ENCODE results near the gene KIF26B. TPM values are rescaled to one million over a fixed set of nuclear protein-coding genes. Genes with fewer than 3 reads are reported as not detected.

Gene KIF26B
- total RNA-seq, 2 experiments from 2014 or later: not detected

DNA sequence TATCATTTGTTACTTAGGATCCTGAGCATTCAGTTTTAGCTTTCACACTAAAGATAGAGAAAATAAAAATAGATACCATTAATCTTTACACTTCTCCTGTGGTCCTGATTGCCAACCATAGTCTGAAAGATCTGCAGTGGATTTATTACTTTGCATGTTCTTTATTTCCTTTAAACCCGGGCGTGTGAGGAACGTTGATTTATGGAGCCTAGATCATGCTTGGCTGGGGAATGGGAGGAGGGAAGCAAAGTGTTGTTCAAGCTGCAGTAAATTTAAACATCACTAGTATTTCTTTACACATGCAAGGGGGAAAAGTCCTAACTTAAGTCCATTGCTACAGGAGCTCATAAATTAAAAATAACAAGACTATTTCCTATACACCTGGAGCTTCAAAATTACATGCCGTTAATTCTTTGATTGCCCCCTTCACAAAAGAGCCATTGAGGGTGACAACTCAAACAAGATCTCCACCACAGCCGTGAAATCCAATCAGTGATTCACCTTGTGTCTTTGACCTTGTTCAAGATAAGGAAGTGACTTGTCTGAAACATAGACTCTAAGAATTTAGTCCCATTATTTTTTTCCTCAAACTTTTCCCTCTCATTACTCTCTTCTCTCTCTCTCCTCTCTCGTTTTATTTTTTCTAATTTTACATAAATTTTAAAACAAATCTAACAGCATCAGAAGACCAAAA, 282.7 kb downstream of the KIF26B start:
- no peaks in the 10 kb centered on the region for H3K36me3 Mint-ChIP-seq (ENCODE audit: low read depth)
- no peaks in the 10 kb centered on the region for H3K9me3 Mint-ChIP-seq
- ChIA-PET CTCF (no interaction called here), POLR2A (no interaction called here)
- H3K27me3 Mint-ChIP-seq: no peaks in the 10 kb centered on the region
- no peak overlapping the region for H3K27ac Mint-ChIP-seq
- H3K4me1 Mint-ChIP-seq: no peaks in the 10 kb centered on the region
- no peak for DNase-seq
- no peak overlapping the region for H3K4me3 Mint-ChIP-seq

DNA sequence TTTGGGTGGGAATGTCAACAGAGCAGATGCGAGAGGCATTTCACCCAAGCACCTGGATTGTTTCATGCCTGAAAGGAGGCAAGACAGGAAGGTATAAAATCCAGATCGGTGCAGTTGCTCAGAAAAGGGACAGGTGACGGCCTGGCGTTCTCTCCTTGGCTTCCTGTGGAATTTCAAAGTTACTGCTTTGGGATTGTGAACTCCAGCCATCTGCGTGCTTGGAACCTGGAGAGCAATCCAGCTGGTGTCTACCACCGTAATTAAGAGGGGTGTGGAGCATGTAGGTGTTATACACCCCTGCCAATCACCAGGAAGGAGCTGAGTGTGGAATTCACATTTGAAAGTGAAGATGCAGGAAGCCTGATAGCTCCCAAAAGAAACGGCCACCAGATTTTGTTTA, 286.1 kb downstream of the KIF26B start:
- no peak overlapping the region for H3K27ac Mint-ChIP-seq

DNA sequence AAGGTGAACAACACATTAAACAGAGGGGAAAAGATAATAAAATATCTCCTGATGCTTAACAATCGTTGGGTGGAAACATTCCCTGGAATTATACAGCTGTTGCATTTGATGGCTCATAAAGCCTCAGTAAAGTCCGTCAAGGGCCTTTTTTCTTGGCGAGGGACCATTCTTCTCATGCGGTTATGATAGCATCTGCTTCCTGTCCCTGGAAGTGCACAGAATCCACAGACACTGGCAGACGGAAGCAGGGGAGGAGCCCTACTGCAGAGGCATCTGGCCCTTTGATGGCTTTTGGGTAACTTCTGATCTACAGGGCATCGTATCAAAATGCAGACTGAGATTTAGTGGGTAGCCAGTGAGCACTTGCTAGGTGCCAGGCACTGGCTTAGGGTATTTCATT, 286.9 kb downstream of the KIF26B start:
- Mint-ChIP-seq H3K9me3 (no peaks in the 10 kb centered on the region), H3K27ac (no peak overlapping the region), H3K36me3 (ENCODE audit: low read depth) (no peaks in the 10 kb centered on the region), H3K4me3 (no peak overlapping the region), H3K27me3 (no peaks in the 10 kb centered on the region), H3K4me1 (no peaks in the 10 kb centered on the region)
- ChIA-PET CTCF (no interaction called here), POLR2A (no interaction called here)
- no peak for DNase-seq

More for the DNA sequence above, 286.1 kb downstream of the KIF26B start:
- H3K36me3 Mint-ChIP-seq (ENCODE audit: low read depth): no peaks in the 10 kb centered on the region
- H3K27me3 Mint-ChIP-seq: no peaks in the 10 kb centered on the region
- H3K4me1 Mint-ChIP-seq: no peaks in the 10 kb centered on the region
- CTCF ChIA-PET: no interaction called here
- H3K9me3 Mint-ChIP-seq: no peaks in the 10 kb centered on the region
- POLR2A ChIA-PET: no interaction called here
- no peak for DNase-seq
- H3K4me3 Mint-ChIP-seq: no peak overlapping the region

DNA sequence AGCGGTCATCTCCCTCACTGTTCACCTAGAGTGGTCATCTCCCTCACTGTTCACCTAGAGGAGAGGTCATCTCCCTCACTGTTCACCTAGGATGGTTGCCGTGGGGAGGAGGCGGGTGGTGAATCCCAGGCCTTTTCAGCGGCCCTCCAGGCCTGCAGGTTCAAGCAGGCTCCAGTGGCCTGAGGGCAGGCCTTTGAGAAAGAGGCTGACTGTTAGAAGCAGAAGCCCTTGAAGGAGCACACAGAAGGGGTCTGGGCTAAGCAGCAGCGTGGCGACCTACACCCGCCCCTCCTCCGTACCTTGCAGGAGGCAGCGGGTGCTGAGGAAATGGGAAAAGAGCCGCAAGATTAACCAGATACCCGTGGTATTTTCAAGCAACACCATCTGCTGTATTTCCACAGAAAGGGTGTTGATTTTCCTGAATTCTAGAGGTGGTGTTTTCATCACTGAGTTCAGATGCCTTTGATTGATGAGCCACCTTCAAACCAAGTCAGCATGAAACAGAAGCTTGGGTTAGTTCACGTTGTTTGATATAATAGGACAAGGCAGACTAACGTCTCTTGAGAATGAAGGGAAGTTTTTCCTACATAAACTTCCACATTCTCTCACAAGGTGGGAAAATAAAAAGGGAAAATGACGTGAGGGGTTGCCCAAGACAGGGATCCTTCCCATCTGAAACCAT, 289.5 kb downstream of the KIF26B start:
- no peaks in the 10 kb centered on the region for H3K9me3 Mint-ChIP-seq
- no peaks in the 10 kb centered on the region for H3K27me3 Mint-ChIP-seq
- no peak overlapping the region for H3K27ac Mint-ChIP-seq
- H3K4me3 Mint-ChIP-seq: no peak overlapping the region
- DNase-seq: no peak
- no peaks in the 10 kb centered on the region for H3K36me3 Mint-ChIP-seq (ENCODE audit: low read depth)
- no peaks in the 10 kb centered on the region for H3K4me1 Mint-ChIP-seq
- ChIA-PET CTCF (no interaction called here), POLR2A (no interaction called here)

DNA sequence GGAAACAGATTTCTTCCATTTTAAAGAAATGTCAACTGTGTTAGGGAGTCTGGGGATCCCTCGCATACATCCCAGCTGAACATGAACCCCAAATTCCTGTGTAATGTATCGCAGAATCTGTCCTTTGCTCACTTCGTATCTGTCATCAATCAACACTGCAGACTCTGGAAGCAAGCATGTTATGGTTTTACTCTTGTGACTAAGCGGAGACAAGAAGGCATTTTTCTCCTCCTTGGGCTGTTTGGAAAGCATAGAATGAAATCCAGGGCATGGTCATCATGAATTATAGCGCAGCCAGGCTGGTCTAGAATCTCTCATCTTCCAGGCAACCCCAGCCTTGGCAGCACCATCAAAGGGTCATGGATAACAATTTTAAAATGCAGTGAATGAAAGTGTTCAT, 290.2 kb downstream of the KIF26B start:
- Mint-ChIP-seq H3K27me3 (no peaks in the 10 kb centered on the region), H3K36me3 (ENCODE audit: low read depth) (no peaks in the 10 kb centered on the region), H3K4me3 (no peak overlapping the region), H3K27ac (no peak overlapping the region), H3K4me1 (no peaks in the 10 kb centered on the region), H3K9me3 (no peaks in the 10 kb centered on the region)
- DNase-seq: no peak
- ChIA-PET CTCF (no interaction called here), POLR2A (no interaction called here)

DNA sequence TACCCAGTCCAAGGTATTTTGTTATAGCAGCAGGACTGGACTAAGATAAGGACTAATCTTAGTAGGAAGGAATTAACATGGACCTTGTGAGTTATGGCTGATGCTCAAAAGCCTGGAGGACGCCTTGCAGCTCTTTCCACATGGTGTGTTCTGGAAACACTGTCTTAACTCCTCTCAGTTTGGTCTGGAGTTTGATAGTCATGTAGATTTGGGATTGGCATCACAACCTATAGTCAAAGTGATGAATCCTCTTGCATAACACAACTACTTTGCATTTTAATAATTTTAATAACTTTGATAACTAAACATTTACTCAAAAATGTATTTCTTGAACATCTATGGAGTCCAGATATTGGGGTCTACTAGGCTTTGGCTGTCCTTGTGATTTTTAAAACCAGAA, 293.7 kb downstream of the KIF26B start:
- no peaks in the 10 kb centered on the region for H3K36me3 Mint-ChIP-seq (ENCODE audit: low read depth)
- no peak for DNase-seq
- no peak overlapping the region for H3K27ac Mint-ChIP-seq
- H3K27me3 Mint-ChIP-seq: no peaks in the 10 kb centered on the region
- no peaks in the 10 kb centered on the region for H3K4me1 Mint-ChIP-seq
- H3K4me3 Mint-ChIP-seq: no peak overlapping the region
- ChIA-PET CTCF (no interaction called here), POLR2A (no interaction called here)
- H3K9me3 Mint-ChIP-seq: no peaks in the 10 kb centered on the region

DNA sequence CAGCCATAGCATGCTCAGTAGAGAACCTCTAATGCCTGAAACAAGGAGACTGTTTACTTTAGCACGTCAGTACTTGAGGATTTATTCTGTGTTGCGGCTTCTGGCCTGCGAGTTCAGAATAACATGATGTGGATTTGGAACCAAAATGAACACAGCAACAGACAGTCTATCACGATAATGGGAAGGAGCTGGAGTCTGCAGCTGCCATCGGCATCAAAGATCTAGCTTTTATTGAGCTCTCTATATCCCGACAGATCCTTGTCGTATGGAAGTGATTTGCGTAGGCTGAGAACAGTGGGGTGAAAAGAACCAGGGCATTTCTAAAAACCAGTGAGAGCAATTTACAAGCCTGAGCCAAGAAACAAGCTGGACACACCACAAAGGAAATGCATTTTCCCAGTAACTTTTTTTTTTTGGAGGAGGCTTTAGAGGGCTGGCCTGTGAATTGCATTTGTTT, 294.2 kb downstream of the KIF26B start:
- Mint-ChIP-seq H3K4me1 (no peaks in the 10 kb centered on the region), H3K27me3 (no peaks in the 10 kb centered on the region), H3K27ac (no peak overlapping the region), H3K9me3 (no peaks in the 10 kb centered on the region), H3K4me3 (no peak overlapping the region), H3K36me3 (ENCODE audit: low read depth) (no peaks in the 10 kb centered on the region)
- DNase-seq: no peak
- POLR2A ChIA-PET: no interaction called here
- CTCF ChIA-PET: no interaction called here

DNA sequence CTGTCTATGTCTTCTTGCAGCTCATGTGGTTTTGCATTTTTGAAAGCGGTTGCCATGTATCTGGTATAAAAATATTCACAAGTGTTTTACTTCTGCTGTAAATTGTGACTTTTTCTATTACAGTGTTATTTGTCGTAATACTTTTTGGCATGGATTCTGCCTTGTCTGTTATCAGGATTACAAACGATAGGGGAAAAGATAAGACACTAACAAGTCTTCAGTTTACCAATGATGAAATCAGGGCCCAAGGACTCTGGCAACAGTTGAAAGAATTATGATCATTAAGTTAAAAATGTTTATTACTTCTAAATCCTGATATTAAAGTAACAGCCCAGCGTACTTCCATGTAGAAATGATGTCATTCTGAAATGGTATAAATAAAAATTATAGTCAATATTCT, 298.8 kb downstream of the KIF26B start:
- Mint-ChIP-seq H3K27me3 (no peaks in the 10 kb centered on the region), H3K36me3 (ENCODE audit: low read depth) (no peaks in the 10 kb centered on the region), H3K4me1 (no peaks in the 10 kb centered on the region), H3K4me3 (no peak overlapping the region), H3K27ac (no peak overlapping the region), H3K9me3 (no peaks in the 10 kb centered on the region)
- CTCF ChIA-PET: interaction anchor here (0.5 kb wide), 1 partner anchor 13 kb away, joined by 3 read pairs; no protein-coding TSS in a partner anchor
- POLR2A ChIA-PET: no interaction called here
- no peak for DNase-seq

DNA sequence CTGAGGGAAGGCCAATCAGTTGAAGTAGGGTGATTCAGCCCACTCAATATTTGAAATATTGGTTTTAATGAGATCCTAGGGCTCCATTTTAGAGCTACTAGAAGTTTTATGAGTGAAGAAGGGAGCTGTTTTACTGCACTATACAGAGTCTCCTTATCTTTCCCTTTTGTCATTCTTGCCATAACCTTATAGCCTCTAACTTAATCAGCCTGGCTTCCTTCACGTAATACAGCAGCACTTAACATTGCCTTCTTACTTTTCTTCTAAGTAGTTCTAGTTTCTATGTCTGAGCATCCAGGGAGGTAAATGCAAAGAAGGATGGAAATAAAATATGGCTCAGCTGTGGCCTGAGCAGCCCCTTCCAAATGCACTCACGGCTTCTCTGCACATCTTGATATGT, 299.3 kb downstream of the KIF26B start:
- Mint-ChIP-seq H3K4me3 (no peak overlapping the region), H3K27ac (no peak overlapping the region), H3K27me3 (no peaks in the 10 kb centered on the region), H3K36me3 (ENCODE audit: low read depth) (no peaks in the 10 kb centered on the region), H3K4me1 (no peaks in the 10 kb centered on the region), H3K9me3 (no peaks in the 10 kb centered on the region)
- ChIA-PET CTCF (no interaction called here), POLR2A (no interaction called here)
- DNase-seq: no peak

DNA sequence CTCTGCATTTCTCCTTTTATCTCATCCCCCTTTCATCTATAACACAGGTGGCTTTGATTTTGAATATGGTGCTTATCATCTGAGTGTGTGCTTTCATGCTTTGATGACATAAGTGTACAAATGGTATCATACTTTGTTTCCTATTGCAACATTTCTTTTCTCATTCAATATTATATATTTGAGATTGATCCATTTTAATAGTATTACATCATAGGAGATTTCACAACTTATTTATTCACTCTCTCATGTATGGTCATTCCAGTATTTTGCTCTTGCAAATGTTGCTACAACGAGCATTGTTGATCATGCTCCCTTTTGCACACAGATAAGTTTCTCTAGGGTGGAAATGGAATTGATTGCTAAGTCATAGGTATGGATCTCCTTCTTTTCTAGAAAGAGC, 302.8 kb downstream of the KIF26B start:
- Mint-ChIP-seq H3K27me3 (no peaks in the 10 kb centered on the region), H3K4me1 (no peaks in the 10 kb centered on the region), H3K9me3 (no peaks in the 10 kb centered on the region), H3K27ac (no peak overlapping the region), H3K36me3 (ENCODE audit: low read depth) (no peaks in the 10 kb centered on the region), H3K4me3 (no peak overlapping the region)
- ChIA-PET POLR2A (no interaction called here), CTCF (no interaction called here)
- no peak for DNase-seq

DNA sequence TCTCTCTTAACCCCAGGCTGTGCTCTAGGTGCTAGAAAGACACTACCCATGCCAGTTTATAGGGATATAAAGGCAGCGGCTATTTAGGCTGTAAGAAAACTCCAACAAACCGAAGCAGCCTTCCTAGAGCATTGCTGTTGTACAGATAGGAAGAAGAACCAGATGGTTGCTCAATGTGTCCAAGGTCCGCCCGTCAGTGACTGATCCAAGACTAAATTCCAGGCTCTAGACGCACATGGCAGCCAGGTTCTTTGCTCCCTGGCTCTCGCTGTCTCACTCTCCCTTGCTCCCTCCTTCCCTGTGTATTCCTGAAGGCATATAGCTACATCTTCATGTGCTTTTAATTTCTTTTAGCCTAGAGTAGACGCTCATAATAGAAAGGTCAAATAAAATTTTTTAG, 303.4 kb downstream of the KIF26B start:
- CTCF ChIA-PET: no interaction called here
- no peaks in the 10 kb centered on the region for H3K9me3 Mint-ChIP-seq
- no peak for DNase-seq
- no peak overlapping the region for H3K4me3 Mint-ChIP-seq
- H3K27me3 Mint-ChIP-seq: no peaks in the 10 kb centered on the region
- no peaks in the 10 kb centered on the region for H3K4me1 Mint-ChIP-seq
- POLR2A ChIA-PET: no interaction called here
- H3K36me3 Mint-ChIP-seq (ENCODE audit: low read depth): no peaks in the 10 kb centered on the region
- no peak overlapping the region for H3K27ac Mint-ChIP-seq

DNA sequence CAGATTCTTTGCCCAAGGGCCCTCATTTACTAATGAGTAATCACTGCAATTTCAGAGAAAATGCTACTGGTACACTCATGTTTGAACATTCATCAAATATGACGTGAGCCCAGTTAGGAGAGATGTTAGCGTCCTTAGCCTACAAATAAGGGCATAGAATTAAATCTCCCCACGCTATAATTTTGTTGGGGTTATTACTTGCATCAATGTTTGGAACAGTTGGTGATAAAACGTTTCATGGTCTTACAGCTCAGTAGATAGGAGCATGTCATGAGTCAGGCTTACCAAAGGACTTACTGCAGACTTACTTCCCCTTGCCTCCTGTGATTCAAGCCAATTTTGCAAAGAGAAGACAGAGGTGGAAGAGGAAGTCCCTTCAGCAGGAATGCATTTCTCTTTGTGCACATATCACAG, 304.0 kb downstream of the KIF26B start:
- H3K4me1 Mint-ChIP-seq: no peaks in the 10 kb centered on the region
- peaks cover under 1% of the 10 kb centered on the region for H3K9me3 Mint-ChIP-seq
- no peak for DNase-seq
- H3K4me3 Mint-ChIP-seq: no peak overlapping the region
- no peak overlapping the region for H3K27ac Mint-ChIP-seq
- ChIA-PET CTCF (interaction anchor here (0.6 kb wide), 1 partner anchor 156 kb away, joined by 3 read pairs; no protein-coding TSS in a partner anchor), POLR2A (no interaction called here)
- no peaks in the 10 kb centered on the region for H3K27me3 Mint-ChIP-seq
- H3K36me3 Mint-ChIP-seq (ENCODE audit: low read depth): no peaks in the 10 kb centered on the region

DNA sequence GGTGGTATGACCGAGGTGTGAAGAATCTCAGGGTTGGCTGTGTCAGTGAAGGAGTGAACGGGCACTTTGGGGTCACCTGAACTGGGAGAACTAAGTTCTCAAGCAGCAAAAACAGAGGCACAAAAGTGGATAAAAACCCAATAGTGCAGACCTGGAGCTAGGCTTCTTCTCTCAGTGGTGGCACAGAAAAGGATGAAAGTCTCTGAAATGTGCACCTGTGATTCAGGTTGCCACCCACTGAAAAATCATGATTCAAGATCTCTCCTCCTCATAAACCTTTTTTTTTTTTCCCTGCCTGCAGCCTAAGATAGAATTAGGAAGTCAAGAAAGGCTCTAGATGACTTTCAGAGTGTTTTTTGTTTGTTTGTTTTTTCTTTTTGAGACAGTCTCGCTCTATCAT, 304.8 kb downstream of the KIF26B start:
- DNase-seq: no peak
- peaks cover 6% of the 10 kb centered on the region for H3K9me3 Mint-ChIP-seq
- no peaks in the 10 kb centered on the region for H3K27me3 Mint-ChIP-seq
- no peak overlapping the region for H3K4me3 Mint-ChIP-seq
- ChIA-PET CTCF (no interaction called here), POLR2A (no interaction called here)
- no peak overlapping the region for H3K27ac Mint-ChIP-seq
- H3K36me3 Mint-ChIP-seq (ENCODE audit: low read depth): no peaks in the 10 kb centered on the region
- H3K4me1 Mint-ChIP-seq: no peaks in the 10 kb centered on the region

DNA sequence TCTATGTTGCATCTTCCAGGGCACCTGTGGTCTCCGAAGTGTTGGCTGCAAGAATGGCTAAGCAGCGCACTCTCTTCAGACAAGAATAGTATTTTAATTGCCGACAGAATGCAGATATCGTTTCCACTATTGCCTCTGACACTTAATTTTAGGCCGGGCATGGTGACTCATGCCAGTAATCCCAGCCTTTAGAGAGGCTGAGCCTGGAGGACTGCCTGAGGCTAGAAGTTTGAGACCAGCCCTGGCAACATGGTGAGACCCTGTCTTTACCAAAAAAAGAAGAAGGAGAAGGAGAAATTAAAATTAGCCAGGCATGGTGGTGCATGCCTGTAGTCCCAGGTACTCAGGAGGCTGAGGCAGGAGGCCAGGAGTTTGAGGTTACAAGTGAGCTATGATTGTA, 306.9 kb downstream of the KIF26B start:
- Mint-ChIP-seq H3K27me3 (no peaks in the 10 kb centered on the region), H3K27ac (no peak overlapping the region), H3K4me1 (no peaks in the 10 kb centered on the region), H3K4me3 (no peak overlapping the region), H3K9me3 (peaks cover 6% of the 10 kb centered on the region), H3K36me3 (ENCODE audit: low read depth) (no peaks in the 10 kb centered on the region)
- POLR2A ChIA-PET: no interaction called here
- no peak for DNase-seq
- CTCF ChIA-PET: no interaction called here

Measured in activated CD4-positive, alpha-beta memory T cell treated with anti-CD3 and anti-CD28 coated beads, Interleukin-2, amount 10 ng/mL, durations not matched to agents 7 days and 5 days (primary cell).